GM19025 (cell line): Measurements from ENCODE around the gene CCDC12.
A peak's percentile ranks its signal among the peaks of the same experiment; 100 is the strongest.
"Not testable (repeated sequence)": the region's sequence is repeated elsewhere in the genome, so short reads cannot be mapped to it uniquely, and the experiment has no call there.

Experiments
- ATAC-seq: cut with Tn5 transposase; IDR thresholded peaks from one replicate; pipeline ENCODE4 v1.9.1; 2021; ENCODE audit warnings: mild to moderate bottlenecking, low read depth, moderate library complexity; ENCODE audit not compliant: unreplicated experiment

The CCDC12 gene

GRCh38 chr3:46927718-46928073 lies 48.8 kb downstream of the CCDC12 start:
- no peak for ATAC-seq

GRCh38 chr3:46926871-46927717 lies 49.5 kb downstream of the CCDC12 start:
- peak; percentile 47 for ATAC-seq

DNA sequence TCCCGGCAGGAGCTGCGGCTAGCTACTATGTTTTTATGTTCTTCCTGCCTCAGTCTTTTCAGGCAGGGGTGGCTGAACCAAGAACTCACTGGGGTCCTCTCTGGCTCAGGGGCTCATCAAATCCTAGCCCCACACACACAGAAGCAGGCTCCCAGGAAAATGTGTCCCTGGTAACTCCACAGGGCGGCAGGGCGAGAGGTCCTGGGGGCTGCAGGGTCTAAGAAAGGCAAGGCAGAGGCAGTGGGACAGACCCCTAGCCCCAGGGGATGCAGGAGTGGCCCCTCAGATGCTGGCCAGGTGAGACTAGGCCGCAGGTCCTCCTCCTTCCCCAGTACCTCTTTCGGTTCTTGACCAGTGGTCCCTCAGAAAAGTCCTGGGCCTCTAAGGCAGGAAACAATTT lies 50.1 kb downstream of the CCDC12 start:
- ATAC-seq, result no peak

DNA sequence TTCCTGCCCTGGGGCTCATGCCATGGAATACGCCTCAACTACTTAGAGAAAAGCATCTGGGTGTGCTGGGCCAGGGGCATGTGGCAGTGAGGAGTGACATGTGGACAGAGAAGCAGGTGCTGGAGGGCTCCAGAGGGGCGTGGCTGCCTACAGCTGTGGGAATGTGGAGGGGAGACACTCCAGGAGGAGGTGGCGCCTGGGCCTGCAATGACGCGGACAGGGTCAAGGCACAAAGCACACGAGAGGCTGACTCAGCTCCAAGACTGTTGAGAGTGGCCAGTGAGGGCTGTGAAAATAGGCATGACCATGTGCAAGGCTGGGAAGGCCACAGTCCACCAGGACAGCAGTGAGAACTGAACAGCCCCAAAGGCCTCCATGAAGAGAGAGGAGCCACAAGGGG lies 50.5 kb downstream of the CCDC12 start:
- no peak for ATAC-seq

DNA sequence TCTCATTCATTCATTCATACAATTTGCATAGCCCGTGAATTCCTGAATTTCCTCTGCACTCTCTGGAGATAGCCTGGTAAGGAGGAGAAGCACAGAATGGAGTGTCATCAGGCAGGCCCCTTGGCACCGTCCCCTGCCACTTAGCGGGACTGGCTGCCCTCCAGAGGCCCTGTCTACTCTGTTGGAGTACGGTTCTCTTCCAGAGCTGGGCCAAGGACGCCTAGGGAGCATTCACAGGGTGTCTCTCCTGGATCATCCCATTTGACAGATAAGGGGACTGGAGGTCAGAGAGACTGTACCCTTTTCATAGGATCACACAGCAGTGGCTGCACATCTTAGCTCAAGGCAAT lies 51.0 kb downstream of the CCDC12 start:
- no peak for ATAC-seq

GRCh38 chr3:46924921-46925584 lies 51.5 kb downstream of the CCDC12 start:
- ATAC-seq, result no peak

DNA sequence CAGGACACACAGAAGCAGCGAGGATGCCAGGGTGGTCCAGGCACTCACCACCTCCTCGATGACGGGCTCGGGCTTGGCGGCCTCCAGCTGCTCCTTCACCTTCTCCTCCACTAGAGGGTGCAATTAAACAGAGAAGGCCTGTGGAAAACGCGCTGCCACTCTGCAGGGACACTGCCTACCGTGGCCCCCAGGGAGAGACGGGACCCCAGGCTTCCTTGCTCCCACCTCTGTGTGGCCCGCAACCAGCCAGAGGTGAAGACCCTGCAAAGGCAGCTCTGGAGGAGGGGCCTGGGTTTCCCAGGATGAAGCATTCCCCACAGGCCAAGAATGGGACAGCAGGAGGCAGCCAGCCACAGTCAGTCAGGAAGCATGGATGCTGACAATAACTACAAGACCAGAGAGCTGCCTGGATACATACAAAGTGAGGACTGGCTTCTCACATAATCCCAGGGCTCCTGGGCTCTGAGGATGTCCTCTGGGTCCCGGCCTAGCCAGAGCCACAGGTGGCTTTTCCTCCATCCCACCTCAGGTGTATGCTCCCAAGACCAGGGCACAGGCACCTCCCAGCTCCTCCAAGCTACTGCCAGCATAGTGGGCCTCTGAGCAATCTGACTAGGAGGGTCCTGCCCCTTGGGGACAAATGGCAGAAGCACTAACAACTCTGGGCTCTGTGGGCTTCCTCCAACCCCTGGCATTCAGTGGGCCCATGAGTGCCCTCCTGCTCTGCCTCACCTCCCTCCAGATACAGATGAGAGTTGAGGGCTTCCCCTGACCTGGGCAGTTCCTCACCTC lies 52.8 kb downstream of the CCDC12 start:
- ATAC-seq, result no peak

DNA sequence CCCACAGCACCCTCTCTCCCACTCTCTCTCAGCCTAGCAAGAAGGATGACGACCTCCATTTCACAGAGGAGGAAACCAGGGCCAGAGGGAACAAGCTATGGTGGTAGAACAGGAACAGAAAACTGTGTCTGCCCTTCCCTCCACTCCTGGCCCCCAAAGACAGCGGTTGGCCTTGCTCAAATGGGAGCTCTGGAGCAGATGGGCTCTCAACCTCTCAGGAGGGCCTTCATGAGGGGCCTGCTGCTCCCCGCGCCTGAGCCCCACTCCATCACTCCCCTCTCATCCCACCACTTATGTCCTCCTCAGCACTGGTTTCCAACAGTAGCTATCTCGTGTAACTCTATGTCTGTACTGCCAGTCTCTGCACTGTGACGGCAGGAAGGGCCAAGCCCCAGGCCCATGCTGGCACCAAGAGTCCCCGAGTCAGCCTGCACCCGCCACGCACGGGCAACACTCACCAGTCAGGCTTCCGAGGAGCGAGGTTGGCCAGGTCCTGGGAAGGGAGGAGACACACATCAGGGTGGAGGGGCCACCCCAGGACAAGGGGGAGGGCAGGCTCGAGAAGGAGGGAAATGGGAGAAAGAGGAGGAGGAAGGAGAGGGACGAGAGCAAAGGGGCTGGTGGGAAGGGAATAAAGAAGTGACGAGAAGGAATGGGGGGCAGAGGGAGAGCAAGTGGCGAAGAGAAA lies 53.5 kb downstream of the CCDC12 start:
- ATAC-seq, result no peak

DNA sequence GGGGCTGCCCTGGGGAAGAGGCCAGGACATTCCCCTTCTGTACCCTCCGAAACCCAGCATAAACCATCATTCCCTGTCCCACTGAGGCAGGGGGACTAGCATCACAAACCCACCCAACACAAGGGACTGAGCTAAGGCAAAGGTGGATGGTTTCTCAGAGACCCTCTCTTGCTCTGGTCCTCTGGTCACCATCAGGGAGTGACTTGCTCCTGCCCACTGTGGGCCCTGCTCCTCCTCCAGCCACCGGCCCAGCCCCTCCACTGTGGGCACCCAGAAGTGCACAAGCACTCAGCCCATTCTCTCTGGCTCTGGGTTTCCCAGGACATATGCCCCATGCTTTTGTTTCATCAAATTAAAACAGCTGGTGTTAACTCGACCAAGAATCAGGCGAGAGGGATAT lies 54.1 kb downstream of the CCDC12 start:
- ATAC-seq, result no peak

DNA sequence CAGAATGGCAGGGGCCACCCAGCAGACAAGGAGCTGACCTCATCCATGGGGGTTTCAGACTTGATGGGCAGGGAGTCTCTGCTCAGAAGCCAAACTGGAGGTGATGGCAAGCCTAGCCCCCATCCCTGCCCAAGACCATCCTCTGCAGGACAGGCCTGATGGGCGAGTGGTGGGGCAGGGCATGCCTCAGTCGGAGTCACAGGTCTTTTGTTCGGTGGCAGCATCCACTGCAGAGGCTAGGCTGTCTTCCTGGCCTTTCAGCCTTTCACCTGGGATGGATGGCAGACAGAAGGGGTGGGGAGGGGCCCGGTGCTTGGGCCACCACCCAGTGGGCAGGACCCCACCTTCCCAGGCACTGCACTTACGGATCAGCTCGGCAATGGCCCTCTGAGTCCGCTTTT lies 54.7 kb downstream of the CCDC12 start:
- no peak for ATAC-seq

DNA sequence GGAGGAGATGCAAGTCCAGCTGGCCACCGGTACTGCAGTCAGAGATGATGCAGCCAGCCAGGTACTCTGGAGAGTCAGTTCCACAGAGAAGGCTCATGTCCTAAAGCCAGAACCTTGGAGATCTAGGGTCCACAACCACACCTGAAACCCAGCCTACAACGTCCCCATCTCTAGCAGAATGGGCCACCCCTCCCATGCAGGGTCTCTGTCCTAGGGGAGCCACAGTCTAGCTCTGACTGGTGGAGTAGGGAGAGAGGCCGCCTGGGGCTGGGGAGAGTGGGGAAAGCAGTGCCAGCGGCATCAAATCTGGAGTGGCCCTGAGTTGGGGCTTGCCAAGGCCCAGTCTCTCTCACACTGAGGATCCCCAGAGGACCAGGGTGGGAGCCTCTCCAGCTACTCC lies 55.5 kb downstream of the CCDC12 start:
- no peak for ATAC-seq

- ATAC-seq, result no peak
Measured at GRCh38 chr3:46918634-46919033, 57.9 kb downstream of the CCDC12 start.

- ATAC-seq, result no peak
Measured at GRCh38 chr3:46918202-46918601, 58.3 kb downstream of the CCDC12 start.

- ATAC-seq, result no peak
Measured at GRCh38 chr3:46917257-46917656, 59.3 kb downstream of the CCDC12 start.

DNA sequence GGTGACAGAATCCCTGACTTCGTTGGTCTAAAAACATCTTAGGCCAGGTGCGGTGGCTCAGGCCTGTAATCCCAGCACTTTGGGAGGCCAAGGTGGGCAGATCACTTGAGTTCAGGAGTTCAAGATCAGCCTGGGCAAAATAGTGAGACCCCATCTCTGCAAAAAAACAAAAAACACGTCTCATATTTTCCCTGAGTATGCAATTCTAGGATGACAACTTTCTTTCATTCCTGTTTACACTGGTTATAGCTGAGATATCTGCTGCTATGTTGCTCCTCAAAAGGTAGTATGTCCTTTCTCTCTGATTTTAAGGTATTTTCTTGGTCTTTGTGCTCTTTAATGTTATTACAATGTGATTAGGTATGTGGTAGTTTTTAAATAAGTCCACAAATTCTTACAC lies 59.7 kb downstream of the CCDC12 start:
- no peak for ATAC-seq

- ATAC-seq, result no peak
Measured at GRCh38 chr3:46916278-46916677, 60.3 kb downstream of the CCDC12 start.

- ATAC-seq, result no peak
Measured at GRCh38 chr3:46915297-46915822, 61.2 kb downstream of the CCDC12 start.

GRCh38 chr3:46914849-46915248 lies 61.7 kb downstream of the CCDC12 start:
- ATAC-seq, result no peak

- ATAC-seq, result no peak
Measured at GRCh38 chr3:46913644-46914043, 62.9 kb downstream of the CCDC12 start.

GRCh38 chr3:46912986-46913385 lies 63.6 kb downstream of the CCDC12 start:
- no peak for ATAC-seq

GRCh38 chr3:46910914-46911313 lies 65.6 kb downstream of the CCDC12 start:
- not testable (repeated sequence) for ATAC-seq
